ENCODE data around the gene AOC1.
A peak's percentile ranks its signal among the peaks of the same experiment; 100 is the strongest.
"Not testable (repeated sequence)": the region's sequence is repeated elsewhere in the genome, so short reads cannot be mapped to it uniquely, and the experiment has no call there.

AOC1 gene

DNA sequence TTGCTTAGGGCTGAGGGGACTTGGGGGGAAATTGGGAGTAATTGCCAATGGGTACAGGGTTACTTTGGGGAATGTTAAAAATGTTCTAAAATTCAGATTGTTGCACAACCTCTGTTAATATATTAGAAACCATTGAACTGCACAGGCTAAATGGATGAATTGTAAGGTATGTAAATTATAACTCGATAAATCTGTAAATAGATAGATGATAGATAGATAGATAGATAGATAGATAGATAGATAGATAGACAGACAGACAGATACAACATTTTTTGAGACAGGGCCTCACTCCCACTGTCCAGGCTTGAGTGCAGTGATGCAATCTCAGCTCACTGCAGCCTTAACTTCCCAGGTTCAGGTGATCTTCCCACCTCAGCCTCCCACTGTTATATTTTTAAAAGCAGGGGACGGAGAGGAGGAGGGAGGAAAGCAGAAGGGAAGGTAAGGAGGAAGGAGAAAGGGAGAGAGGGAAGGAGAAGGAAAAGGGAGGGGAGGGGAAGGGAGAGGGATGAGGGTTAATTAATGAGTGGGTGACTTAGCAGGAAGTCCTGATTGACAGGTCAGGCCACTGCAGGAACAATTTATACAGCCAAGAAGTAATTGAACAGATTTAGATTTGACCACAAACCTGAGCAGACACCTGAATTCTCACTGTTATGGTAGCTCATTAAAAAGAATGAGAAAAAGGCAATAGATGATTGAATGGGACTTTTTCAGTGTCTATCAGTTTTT, 38.7 kb downstream of the AOC1 start:
- no peak for DNase-seq
- intact Hi-C loops (cut with DNase I) = no loop called here

DNA sequence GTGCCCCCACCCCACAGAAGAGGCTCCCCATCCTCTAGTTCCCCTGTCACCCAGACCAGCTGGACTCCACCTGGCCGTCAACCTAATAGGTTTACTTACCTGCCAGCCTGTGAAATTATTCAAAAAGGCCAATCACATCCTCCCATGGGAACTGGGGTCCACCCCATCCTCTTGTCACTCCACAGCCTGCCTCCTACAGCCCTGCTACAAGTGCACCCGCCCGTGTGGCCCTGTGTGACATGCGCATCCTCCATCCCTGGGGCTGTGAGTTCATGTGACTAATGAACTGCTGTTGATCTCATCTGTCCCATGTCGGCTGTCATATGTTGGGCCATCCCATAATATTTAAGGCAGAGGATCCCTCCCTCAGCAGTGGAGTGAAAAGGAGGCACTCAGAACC, 39.4 kb downstream of the AOC1 start:
- intact Hi-C loops (cut with DNase I) = no loop called here
- DNase-seq = peak in 1 of 10 donors; percentile 70

DNA sequence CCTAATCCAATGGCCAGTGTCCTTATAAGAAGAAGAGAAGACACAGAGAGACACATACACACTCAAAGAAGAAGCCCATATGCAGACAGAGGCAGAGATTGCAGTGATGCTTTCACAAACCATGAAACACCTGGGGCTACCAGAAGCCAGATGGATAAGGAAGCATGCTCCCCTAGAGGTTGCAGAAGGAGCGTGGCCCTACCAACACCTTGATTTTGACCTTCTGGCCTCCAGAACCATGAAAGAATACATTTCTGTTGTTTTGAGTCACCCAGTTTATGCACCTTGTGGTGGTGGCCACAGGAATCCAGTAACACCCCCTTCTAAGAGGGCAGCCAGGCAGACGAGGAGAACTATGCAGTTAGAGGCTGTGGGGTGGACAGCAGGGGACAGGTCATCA, 43.5 kb downstream of the AOC1 start:
- intact Hi-C loops (cut with DNase I) = no loop called here

DNA sequence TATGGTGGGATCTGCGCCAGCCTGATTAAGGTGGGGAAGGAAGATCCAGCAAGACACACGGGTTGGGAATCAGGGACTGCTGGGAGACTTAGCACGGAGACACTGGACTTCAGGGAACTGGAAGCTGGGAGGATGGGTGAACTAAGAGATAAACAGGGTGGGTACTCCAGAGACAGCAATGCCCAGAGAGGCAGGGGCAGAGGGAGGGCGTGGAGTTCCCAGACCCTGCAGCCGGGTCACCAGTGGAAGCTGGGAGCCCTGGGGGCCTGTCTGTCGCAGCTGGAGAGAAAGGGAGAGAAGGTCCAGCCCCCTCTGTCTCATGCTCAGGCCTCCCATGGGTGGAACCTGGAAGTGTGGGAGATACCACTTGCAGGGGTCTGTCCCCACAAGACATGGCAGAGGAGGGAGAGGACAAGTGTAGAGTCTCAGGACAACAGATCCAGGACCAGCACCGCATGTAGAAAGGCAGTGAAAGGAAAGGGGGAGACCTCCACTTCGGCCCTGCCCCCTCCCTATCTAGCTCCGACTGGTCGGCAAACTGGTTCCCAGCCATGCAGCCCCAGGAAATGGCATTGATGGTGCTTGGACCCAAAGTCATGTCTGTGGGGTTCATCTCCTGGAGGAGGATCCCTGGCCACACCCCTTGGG, 44.4 kb downstream of the AOC1 start:
- intact Hi-C loops (cut with DNase I) = no loop called here
- no peak for DNase-seq

More for the DNA sequence above, 43.5 kb downstream of the AOC1 start:
- DNase-seq = no peak

DNA sequence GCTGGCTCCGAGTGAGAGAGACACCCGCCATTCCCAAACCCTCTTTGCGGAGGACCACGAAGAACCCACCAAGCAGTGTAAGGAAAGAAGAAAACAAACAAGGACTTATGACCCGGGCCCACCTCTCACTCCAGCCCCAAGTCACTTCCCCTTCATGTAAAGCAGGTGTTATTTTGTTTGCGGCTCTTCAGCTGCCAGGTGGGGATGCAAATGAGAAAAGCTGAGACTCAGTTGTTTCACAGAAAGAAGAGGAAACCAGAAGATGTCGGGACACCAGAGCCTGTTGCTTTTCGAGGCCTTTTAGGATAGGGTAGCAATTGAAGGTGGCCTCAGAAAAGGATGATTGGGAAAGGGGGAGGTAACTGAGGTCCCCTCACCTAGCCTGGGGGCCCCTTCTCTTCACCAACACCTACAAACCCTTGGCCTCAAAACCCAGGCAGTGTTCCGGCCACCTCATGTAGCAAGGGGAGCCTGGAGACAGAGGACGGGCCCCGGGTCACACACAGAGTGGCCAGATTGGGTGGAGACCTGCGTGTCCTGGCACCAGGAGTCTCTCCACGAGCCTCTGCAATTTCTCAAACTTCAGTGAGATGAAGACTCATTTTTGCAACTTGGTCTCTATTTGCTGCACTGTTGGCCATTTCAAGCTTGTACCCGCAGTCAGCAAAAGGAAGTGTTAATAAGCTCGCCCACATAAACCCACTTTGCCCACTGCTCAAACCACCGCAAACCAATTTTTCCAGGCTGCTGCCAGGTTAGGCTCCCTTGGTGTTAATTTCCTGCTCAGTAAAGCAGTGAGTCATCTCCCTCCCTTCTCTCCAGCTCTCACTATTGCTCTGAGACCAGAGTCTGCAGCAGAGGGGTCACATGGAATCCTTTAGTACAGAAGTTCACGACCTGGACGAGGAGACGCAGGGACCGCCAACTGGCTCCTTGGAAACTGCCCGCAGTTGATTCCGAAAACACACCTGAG, 45.5 kb downstream of the AOC1 start:
- DNase-seq = no peak
- intact Hi-C loops (cut with DNase I) = loop anchor here (1.0 kb wide), 1 partner anchor 91 kb away; no protein-coding TSS in a partner anchor

DNA sequence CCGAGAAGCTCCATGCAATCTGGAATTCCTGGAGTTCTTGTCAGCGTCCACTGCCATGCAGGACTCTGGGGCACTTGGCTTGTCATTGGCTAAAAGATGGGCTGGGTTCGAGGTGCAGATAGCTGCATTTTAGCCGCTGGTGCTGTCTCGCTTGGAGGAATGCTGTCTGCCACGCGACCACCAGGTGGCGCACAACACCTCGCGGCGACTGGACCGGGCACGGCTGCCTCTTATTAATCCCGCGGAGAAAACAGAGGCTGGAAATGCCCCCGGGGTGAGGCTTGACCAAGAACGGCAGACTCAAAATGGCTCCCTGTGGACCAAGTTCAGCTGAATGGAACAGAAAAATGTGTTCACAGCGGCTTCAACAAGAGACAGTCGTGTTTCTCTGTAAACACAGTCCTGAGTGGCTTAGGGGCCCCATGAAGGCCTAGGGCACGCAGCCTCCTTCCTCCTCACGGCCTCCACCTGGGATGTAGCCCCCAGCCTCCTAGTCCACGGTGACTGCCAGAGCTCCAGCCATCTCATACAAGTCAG, 46.2 kb downstream of the AOC1 start:
- intact Hi-C loops (cut with DNase I) = loop anchor here (1.0 kb wide), 1 partner anchor 90 kb away; no protein-coding TSS in a partner anchor
- DNase-seq = peak; percentile 71 to 98 (median 86)

DNA sequence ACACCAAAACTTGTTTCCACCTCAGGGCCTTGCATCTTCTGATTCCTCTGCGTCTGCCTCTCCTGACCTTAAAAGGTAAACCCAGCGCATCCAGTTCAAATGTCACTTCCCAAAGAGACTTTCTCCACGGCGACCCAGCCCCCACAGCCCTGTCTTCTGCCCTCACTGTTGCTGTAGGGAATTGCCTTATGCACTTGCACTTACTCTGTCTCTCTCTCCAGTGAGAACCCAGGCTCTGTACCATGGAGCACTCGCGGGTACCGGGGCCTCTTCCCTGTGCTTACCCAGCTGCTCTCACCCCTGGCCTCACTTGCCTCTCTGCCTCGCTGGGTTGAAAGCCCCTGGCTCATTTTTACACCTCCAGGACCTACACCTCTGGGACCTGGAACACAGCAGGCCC, 48.4 kb downstream of the AOC1 start:
- intact Hi-C loops (cut with DNase I) = loop anchor here (10.0 kb wide), 1 partner anchor 54 kb away; no protein-coding TSS in a partner anchor
- DNase-seq = no peak

DNA sequence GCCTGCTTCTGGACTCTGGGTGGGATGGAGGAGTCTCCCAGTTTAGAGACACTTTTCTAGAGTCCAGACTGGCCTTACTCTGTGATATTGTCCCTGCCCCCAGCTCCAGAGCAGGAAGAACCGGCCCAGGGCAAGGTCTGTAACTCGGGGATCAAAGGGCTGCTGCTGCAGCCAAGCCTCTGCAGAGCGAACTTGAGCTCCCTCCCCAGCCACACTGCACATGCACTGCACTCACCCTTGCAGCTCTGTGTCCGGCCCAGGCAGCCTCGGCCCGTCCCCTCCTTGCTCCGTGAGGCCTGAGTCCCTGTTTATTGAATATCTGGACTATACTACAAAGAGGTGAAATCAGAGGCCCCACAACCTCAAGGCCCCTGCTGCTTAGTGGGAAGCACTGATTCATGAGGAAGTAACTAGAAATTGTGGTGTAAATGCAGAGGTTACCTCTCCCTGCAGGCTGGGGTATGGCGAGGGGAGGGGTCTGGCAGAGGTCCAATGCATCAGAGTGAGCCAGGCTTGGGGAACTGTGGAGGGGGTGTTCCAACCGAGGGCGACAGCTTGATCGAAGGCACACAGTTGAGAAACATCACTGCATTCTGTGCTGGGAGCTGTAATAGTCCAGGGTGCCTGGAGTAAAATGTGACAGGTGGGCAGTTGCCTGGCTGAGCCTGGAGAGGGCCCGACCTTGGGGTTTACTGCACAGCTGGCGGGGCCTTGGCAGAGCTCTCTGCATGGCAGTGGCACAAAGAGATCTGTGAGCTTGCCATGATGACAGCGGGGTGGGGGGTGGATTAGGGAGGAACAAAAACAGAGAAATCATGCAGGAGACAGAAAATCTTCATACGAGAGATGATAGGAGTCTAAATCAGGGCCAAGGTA, 49.1 kb downstream of the AOC1 start:
- DNase-seq = peak in 7 of 10 donors; percentile 31 to 90 (median 50)
- intact Hi-C loops (cut with DNase I) = loop anchor here (10.0 kb wide), 1 partner anchor 53 kb away; no protein-coding TSS in a partner anchor

DNA sequence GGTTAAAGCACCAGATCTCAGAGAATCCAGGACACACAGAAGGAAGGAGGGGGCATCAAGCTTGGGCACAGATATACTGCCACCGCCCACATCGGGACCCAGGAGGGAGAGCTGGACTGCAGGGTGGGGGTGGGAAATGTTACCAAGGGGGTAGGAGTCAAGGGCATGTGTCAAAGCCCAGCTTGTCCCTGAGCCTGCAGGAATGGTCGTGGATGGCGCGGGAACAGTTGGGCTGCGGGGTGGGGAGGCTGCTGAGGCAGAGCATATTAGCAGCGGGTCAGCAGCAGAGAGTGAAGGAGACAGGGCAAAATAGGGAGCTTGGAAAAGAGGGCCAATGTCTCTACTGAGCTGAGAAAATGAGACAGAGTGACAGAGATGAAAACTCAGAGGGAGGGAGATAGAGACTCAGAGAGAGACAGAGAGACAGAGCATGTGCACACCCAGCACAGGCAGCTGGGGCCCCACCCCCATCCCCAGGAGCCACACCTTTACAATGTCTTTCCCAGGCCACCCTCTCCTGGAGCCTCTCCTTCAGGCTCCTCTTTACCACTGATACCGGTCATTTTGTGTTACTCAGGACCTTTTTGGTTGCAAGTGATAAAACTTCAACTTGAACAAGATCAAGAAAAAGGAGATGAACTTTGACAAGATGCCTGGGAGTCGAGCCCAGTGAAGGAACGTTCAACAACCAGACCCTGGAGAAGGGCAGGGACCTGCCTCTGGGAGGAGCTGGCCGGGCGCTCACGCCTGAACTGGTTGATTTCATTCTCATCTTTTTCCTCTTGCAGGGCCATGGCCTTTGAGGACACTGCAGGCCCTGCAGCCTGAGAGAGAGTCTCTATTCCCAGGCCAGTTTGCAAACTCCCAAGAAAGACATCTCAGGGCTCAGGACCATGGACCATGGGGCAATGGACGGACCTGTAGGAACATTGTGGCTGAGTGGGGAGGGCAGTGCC, 50.0 kb downstream of the AOC1 start:
- DNase-seq = no peak
- intact Hi-C loops (cut with DNase I) = loop anchor here (10.0 kb wide), 1 partner anchor 52 kb away; no protein-coding TSS in a partner anchor

DNA sequence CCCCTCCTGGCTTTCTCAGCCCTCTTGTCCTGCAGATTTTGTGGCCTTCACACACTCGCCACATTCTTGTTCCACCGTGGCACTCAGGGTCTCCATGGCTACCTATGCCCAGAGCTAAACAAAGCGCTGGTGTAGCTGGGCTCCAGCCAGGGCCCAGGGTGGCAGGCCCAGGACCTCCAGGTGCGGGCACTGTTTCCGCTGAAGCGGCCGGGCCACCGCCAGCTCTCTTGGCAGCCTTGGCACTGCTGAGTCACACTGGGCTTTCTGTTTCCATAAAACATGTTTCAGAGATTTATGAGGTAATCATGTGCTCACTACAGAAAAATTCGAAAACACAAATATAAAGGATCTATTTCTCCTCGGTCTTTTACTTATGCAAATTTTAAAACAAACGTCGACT, 51.3 kb downstream of the AOC1 start:
- intact Hi-C loops (cut with DNase I) = loop anchor here (10.0 kb wide), 1 partner anchor 51 kb away; no protein-coding TSS in a partner anchor
- peak in 9 of 10 donors; percentile 48 to 94 (median 64) for DNase-seq

DNA sequence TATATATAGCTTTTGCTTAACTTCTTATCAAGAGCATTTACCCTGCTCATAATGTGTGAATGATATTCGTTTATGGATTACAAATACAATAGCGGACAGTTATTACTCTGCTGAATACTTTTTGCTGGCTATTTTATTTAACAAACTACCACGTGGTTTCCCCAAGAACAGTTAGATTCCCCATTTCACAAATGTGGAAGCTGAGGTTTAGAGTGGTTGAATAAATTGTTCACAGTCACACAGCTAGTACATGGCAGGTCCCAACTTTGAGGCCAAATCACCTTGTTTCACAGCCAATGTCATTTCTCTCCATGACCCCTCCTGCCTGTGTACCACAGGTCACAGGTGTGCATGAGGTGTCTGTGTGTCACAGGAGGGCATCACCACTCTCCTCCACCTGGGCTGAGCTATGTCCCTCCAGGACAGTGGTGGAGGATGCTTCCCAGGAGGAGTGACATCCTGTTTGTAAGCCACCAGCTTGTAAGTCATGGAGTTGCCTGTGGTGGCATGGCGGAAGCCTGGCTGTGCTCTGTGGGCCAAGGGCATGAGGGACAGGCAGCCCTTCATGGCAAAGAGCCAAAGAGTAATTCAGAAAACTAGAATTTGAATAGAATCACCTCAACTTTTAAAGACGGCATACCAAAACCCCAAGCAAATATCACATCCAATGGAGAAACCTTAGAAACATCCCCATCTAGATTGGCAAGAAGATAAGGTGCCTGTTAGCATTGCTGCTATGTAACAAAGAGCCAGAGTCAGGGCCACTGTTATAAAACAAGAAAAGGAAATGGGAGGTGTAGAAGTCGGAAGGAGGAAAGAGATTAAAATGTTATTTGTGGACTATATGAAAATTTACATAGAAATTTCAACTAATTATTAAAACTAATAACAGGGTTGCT, 51.9 kb downstream of the AOC1 start:
- intact Hi-C loops (cut with DNase I) = loop anchor here (10.0 kb wide), 1 partner anchor 51 kb away; no protein-coding TSS in a partner anchor
- no peak for DNase-seq

DNA sequence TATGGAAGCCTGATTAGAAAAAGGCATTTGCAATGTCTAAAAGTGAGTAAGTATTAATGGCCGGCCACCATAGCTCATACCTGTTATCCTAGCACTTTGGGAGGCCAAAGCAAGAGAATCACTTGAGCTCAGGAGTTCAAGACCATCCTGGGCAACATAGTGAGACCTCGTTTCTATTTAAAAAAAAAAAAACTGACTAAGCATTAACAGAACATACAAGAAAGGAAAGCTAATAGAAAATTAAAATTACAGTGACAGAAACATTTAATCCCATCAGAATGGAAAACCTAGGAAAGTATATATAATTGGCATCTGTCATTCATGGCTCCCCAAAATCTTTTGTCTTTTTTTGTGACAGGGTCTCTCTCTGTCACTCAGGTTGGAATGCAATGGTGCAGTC, 55.9 kb downstream of the AOC1 start:
- no peak for DNase-seq
- intact Hi-C loops (cut with DNase I) = loop anchor here (10.0 kb wide), 1 partner anchor 47 kb away; no protein-coding TSS in a partner anchor

DNA sequence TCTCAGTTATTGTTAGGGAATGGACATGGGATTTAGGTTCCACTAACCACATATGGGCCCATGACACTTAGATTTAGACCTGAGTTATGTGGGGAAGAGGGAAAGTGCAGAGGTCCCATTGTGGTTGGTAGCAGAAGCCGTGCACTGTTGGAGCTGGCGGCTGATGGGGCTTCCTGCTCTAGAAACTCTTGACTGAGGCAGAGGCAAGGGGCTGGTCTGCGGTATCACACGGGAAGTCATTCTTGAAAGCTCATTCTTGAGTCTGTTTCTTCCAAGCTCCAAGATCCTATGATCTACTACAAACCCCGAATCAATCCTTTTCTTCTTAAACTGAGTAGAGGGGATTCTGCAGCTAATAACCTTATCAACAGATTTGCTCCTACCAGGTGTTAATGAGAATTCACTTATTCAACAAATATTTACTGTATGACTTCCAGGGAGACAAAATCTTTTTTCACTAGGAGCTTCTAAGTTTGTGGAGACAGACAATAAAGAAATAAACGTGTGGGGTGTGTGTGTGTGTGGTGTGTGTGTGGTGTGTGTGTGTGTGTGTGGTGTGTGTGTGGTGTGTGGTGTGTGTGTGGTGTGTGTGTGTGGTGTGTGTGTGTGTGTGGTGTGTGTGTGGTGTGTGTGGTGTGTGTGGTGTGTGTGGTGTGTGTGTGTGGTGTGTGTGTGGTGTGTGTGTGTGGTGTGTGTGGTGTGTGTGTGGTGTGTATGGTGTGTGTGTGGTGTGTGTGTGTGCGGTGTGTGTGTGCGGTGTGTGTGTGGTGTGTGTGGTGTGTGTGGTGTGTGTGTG, 57.1 kb downstream of the AOC1 start:
- intact Hi-C loops (cut with DNase I) = loop anchor here (10.0 kb wide), 1 partner anchor 45 kb away; no protein-coding TSS in a partner anchor
- no peak for DNase-seq

DNA sequence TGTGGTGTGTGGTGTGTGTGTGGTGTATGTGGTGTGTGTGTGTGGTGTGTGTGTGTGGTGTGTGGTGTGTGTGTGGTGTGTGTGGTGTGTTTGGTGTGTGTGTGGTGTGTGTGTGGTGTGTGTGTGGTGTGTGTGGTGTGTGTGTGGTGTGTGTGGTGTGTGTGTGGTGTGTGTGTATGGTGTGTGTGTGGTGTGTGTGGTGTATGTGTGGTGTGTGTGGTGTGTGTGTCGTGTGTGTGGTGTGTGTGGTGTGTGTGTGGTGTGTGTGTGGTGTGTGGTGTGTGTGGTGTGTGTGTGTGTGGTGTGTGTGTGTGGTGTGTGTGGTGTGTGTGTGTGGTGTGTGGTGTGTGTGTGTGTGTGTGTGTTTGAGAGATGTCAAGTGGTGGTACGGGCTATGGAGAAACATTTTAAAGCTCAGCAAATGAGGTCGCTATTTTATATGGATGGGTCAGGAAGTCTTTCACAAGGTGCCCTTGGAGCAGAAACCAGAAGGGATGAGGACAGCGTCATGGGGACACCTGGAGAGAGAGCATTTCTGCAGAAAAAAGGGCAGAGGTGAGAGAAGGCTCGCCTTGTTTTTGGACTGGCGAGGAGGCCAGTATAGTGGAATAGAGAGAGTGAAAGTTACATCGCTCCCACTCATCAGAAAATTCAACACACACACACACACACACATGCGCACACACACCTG, 58.1 kb downstream of the AOC1 start:
- DNase-seq; intact Hi-C loops (cut with DNase I): not testable (repeated sequence)

DNA sequence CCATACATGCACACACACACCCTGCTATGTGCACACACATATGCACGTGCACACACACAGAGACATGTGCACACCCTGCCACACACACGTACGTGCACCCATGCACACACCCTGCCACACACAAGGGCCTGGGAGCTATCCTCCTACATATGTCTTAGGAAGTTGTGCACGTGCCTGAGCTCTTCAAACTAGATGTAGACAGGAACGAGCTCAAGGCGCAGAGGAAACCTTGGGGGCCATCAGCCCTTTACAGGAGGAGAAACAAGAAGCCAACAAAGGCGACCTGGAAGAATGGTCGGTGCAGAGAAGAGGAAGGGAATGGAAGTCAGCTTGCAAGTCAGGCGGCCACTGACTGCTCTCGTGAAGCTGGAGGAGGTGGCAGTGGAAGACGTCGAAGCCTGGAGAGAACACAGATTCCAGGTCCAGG, 58.7 kb downstream of the AOC1 start:
- peak in 1 of 10 donors; percentile 63 for DNase-seq
- intact Hi-C loops (cut with DNase I) = no loop called here
